Measurements from ENCODE around the gene PUM1. TPM values are rescaled to one million over a fixed set of nuclear protein-coding genes. Genes with fewer than 3 reads are reported as not detected.

PUM1 gene
- total and polyA plus RNA-seq, 2 of the 8 experiments (the other 6 are each of a cell fraction or from before 2014, with no cell fraction given): 122 to 177 TPM

DNA sequence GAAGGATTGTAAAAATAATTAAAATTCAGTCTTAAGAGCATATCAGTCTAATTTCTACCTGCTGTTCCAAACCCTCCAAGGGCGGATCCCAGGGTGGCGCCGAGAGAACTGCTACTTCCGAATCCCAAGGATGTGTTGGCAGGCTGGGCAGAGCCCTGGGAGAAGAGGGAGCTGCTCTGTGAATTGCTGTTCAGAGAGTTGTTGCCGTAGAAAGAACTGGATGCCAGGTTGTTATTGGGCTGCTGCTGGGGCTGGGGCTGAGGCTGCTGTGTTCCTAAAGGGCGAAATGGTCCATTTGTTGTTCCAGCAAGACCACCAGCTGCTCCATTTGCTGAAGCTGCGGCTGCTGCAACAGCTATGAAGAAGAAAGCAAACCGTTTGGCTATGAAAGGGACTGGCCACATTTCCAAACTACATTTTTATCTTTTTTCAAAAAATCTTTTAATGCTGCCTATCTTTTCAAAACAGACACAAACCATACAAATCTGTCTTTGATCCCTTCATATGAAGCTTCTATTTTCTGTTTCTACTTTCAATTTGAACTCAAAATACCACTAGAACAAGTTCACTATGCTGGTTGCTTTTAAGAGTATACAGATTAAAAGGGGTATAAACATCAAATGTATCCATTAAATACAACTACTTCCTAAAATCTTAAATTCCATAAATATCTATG lies 99.5 kb downstream of the PUM1 start (continued):
- no peak for TF ChIP-seq HDAC6 (IDR thresholded peaks at IDR 0.05; ENCODE audit: low read depth, low read length)
- no peak for TF ChIP-seq SIRT6 (IDR thresholded peaks at IDR 0.05; ENCODE audit: low read length)
- TF ChIP-seq MAFK (IDR thresholded peaks at IDR 0.05; ENCODE audit: low read depth, low read length): no peak
- no peak for TF ChIP-seq JUN (IDR thresholded peaks at IDR 0.05; ENCODE audit: low read depth, low read length)

All from H1 (cell line).